ENCODE data around the gene PHF21A. TPM values are rescaled to one million over a fixed set of nuclear protein-coding genes. Genes with fewer than 3 reads are reported as not detected.
"Not testable (repeated sequence)": the region's sequence is repeated elsewhere in the genome, so short reads cannot be mapped to it uniquely, and the experiment has no call there.

PHF21A gene
- total RNA-seq, 1 donor from 2014 or later, result 30.3 TPM

- DNase-seq (ENCODE audit: extremely low read depth, low read depth, low spot score), result no peak
Measured at GRCh38 chr11:45906965-45907611, 214.2 kb downstream of the PHF21A start, which contains the start of gene FREY1. Gene FREY1 (minus strand): TSS chr11:45907271. CDS start chr11:45907245, 26 bp downstream.

- DNase-seq (ENCODE audit: extremely low read depth, low read depth, low spot score), result no peak
Measured at GRCh38 chr11:45906096-45906682, 215.1 kb downstream of the PHF21A start.

- not testable (repeated sequence) for DNase-seq (ENCODE audit: extremely low read depth, low read depth, low spot score)
Measured at GRCh38 chr11:45905576-45905975, 215.7 kb downstream of the PHF21A start.

- DNase-seq (ENCODE audit: extremely low read depth, low read depth, low spot score), result no peak
Measured at GRCh38 chr11:45905095-45905494, 216.2 kb downstream of the PHF21A start.

GRCh38 chr11:45904309-45904915, 216.8 kb downstream of the PHF21A start:
- DNase-seq (ENCODE audit: extremely low read depth, low read depth, low spot score), result no peak

DNA sequence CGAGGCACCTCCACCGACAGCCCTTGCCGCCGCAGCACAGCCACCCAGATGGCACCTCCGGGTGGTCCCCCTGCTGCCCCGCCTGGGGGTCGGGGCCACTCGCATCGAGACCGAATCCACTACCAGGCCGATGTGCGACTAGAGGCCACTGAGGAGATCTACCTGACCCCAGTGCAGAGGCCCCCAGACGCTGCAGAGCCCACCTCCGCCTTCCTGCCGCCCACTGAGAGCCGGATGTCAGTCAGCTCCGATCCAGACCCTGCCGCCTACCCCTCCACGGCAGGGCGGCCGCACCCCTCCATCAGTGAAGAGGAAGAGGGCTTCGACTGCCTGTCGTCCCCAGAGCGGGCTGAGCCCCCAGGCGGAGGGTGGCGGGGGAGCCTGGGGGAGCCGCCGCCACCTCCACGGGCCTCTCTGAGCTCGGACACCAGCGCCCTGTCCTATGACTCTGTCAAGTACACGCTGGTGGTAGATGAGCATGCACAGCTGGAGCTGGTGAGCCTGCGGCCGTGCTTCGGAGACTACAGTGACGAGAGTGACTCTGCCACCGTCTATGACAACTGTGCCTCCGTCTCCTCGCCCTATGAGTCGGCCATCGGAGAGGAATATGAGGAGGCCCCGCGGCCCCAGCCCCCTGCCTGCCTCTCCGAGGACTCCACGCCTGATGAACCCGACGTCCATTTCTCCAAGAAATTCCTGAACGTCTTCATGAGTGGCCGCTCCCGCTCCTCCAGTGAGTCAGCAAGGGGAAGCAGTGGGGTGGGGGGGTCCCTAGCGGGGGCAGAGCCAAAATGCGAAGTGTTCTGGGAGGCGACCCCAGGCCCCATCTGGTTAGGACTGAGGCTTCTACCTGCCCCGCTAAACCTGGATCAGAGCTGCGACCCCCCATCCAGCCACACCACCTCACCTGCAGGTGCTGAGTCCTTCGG, 218.5 kb downstream of the PHF21A start:
- no peak for DNase-seq (ENCODE audit: extremely low read depth, low read depth, low spot score)

- no peak for DNase-seq (ENCODE audit: extremely low read depth, low read depth, low spot score)
Measured at GRCh38 chr11:45901626-45902025, 219.6 kb downstream of the PHF21A start.

- no peak for DNase-seq (ENCODE audit: extremely low read depth, low read depth, low spot score)
Measured at GRCh38 chr11:45900916-45901617, 220.2 kb downstream of the PHF21A start.

- not testable (repeated sequence) for DNase-seq (ENCODE audit: extremely low read depth, low read depth, low spot score)
Measured at GRCh38 chr11:45900175-45900800, 221.0 kb downstream of the PHF21A start.

GRCh38 chr11:45899448-45900174, 221.6 kb downstream of the PHF21A start:
- DNase-seq (ENCODE audit: extremely low read depth, low read depth, low spot score), result no peak

- no peak for DNase-seq (ENCODE audit: extremely low read depth, low read depth, low spot score)
Measured at GRCh38 chr11:45899086-45899447, 222.2 kb downstream of the PHF21A start.

DNA sequence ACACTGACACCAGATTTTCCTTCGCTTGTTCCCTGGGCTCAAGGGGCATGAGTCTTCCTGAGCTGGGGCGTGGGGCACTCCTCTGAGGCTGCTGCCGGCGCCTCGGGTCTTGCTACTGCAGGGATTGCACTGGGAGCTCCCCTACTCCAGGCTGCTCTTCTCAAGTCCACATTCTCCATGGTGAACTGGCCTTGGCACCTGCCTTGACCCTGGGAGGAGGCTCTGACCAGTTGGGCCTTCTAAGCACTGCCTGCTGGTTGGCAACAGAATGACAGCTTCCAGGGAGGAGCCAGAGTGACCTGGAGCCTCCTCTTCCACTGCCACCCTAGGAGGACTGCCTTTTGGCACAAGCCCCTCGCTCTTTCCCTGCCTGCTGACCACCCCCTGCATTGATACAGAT, 223.7 kb downstream of the PHF21A start:
- no peak for DNase-seq (ENCODE audit: extremely low read depth, low read depth, low spot score)

GRCh38 chr11:45896422-45896984, 224.8 kb downstream of the PHF21A start:
- DNase-seq (ENCODE audit: extremely low read depth, low read depth, low spot score), result no peak

GRCh38 chr11:45895553-45896259, 225.5 kb downstream of the PHF21A start:
- DNase-seq (ENCODE audit: extremely low read depth, low read depth, low spot score), result no peak

GRCh38 chr11:45894555-45895247, 226.6 kb downstream of the PHF21A start:
- no peak for DNase-seq (ENCODE audit: extremely low read depth, low read depth, low spot score)

DNA sequence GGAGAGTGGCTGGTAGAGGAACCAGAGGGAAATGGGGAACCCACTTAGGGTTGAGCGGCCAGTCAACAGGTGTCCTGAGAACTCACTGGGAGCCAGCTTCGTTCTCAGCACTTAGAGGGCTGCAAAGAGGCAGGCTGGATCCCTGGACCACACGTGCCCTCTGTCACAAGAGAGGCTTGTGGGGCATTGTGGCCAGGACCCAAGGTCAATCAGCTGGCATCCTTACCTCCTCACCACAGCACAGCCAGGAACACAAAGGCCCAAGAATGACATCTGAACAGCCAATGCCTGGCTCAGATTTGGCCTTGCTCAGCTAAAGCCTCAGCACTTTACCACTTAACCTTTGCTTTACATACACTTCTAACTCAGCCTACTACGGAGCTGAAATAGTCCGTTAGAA, 228.4 kb downstream of the PHF21A start:
- no peak for DNase-seq (ENCODE audit: extremely low read depth, low read depth, low spot score)

GRCh38 chr11:45890886-45891550, 230.2 kb downstream of the PHF21A start:
- no peak for DNase-seq (ENCODE audit: extremely low read depth, low read depth, low spot score)

Measured in glomerular endothelial cell (primary cell).